ENCODE data around the gene ADAM15. TPM values are rescaled to one million over a fixed set of nuclear protein-coding genes. Genes with fewer than 3 reads are reported as not detected.
A peak's percentile ranks its signal among the peaks of the same experiment; 100 is the strongest.

Gene ADAM15
- total RNA-seq, 1 donor from 2014 or later, result 163 TPM

DNA sequence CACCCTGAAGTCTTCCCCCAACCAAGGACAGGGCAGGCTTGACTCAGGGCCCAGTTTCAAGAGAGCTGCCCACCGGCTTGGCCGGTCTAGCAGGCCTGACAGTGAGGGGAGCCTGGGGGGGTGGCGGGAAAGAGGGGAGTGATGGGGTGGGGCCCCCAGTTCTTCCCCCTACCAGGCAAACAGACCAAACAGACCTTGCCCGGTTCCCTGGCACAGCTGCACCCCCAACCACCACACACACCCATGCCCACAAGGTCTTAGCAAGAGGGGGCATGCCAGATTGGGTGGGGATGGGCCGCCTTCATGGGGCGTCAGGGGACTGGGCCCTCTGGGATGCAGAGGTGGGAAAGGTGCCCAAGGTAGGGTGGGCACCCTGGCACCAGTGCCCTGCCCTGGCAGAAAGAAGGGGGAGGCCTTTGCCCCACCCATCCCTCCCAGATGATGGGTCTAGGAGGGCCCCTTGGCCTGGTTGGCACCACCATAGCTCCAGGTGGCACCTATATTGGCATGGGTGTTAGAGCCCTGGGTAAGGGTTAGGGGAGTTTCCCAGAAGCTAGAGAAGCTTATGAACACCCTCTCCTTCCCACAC is 39.6 kb upstream of the ADAM15 start:
- Histone ChIP-seq H3K4me1 (peaks cover 65% of the 10 kb centered on the region), H3K9me3 (no peaks in the 10 kb centered on the region), H3K4me3 (no peak overlapping the region), H3K27ac (peak overlapping the region; percentile 66), H3K36me3 (peaks cover 26% of the 10 kb centered on the region), H3K27me3 (no peaks in the 10 kb centered on the region)
- ATAC-seq, result no peak
- no peak for DNase-seq
- TF ChIP-seq, protein P1, sequence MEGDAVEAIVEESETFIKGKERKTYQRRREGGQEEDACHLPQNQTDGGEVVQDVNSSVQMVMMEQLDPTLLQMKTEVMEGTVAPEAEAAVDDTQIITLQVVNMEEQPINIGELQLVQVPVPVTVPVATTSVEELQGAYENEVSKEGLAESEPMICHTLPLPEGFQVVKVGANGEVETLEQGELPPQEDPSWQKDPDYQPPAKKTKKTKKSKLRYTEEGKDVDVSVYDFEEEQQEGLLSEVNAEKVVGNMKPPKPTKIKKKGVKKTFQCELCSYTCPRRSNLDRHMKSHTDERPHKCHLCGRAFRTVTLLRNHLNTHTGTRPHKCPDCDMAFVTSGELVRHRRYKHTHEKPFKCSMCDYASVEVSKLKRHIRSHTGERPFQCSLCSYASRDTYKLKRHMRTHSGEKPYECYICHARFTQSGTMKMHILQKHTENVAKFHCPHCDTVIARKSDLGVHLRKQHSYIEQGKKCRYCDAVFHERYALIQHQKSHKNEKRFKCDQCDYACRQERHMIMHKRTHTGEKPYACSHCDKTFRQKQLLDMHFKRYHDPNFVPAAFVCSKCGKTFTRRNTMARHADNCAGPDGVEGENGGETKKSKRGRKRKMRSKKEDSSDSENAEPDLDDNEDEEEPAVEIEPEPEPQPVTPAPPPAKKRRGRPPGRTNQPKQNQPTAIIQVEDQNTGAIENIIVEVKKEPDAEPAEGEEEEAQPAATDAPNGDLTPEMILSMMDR (IDR thresholded peaks at IDR 0.05), result no peak
- intact Hi-C loops (cut with DNase I), result no loop called here

DNA sequence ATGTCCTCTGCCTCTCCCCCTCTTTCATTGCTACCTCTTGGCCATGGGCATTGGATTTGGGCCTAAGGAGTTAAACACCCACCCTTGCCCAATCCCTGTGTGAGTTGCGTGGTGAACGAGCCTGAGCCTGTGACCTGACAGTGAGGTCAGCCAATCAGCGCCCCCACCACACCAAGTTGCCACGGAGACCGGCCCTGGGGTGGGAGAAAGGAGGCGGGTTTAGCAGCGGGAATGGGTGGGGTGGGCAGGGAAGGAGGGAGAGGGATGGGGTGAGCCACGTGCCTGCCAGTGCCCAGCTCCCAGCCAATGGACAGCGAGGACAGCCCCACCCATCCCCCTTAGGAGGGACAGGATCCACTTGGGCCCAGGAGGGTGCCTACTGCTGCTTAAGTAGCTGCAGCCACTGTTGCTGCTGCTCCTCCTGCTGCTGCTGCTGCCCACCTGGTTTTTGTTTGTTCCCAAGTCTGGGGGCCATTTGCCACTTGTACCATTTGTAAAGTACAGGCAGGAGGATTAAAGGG is 39.0 kb upstream of the ADAM15 start:
- ATAC-seq, result peak; percentile 73
- Histone ChIP-seq H3K27ac (peak overlapping the region; percentile 66), H3K4me1 (peaks cover 65% of the 10 kb centered on the region)

DNA sequence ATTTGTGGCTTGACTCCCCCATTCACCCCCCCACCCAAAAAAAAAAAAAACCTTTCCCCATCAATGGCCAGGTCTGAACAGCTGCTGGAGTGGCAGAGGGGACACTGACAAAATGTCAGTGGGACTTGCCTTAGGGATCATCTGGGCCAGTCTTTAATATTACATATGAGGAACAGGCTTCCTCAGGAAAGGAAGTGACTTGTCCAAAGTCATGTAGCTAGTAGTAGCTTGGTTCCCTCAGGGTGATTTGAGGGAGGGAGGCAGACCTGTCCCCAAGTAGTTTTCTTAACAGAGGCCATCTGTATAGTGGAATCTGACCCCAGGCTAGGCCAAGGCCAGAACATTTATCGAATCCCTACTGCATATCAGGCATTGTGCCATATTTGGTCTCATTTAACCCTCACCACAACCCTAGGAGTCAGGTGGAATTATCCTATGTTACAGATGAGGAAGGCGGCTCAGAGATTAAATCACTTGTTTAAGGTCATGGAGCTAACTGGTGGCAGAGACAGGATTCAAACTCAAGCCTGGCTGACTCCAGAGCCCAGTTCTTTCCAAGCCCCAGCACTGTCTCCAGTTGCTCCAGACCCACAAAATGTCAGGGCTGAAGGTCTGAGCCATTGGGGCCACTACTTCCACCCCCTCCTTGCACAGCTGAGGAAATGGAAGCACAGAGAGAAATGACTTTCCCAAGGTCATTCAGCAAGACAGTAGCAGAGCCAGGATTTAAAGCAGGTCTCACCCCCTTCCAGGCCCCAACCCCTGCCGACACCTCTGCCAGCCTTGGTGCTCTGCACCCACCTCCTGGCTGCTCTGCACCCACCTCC is 38.1 kb upstream of the ADAM15 start:
- Histone ChIP-seq H3K27ac (peak overlapping the region; percentile 30), H3K36me3 (peaks cover 28% of the 10 kb centered on the region), H3K9me3 (no peaks in the 10 kb centered on the region), H3K4me1 (peaks cover 65% of the 10 kb centered on the region), H3K4me3 (no peak overlapping the region), H3K27me3 (no peaks in the 10 kb centered on the region)
- TF ChIP-seq, protein P1 (IDR thresholded peaks at IDR 0.05), result no peak
- intact Hi-C loops (cut with DNase I), result no loop called here
- DNase-seq (no peak), ATAC-seq (no peak)

More for the DNA sequence above, 39.0 kb upstream of the ADAM15 start:
- DNase-seq, result peak; percentile 89
- H3K9me3 ChIP-seq, result no peaks in the 10 kb centered on the region
- no peaks in the 10 kb centered on the region for H3K27me3 ChIP-seq
- intact Hi-C loops (cut with DNase I), result no loop called here
- TF ChIP-seq, protein P1 (IDR thresholded peaks at IDR 0.05), result no peak
- H3K4me3 ChIP-seq, result no peak overlapping the region
- peaks cover 28% of the 10 kb centered on the region for H3K36me3 ChIP-seq

DNA sequence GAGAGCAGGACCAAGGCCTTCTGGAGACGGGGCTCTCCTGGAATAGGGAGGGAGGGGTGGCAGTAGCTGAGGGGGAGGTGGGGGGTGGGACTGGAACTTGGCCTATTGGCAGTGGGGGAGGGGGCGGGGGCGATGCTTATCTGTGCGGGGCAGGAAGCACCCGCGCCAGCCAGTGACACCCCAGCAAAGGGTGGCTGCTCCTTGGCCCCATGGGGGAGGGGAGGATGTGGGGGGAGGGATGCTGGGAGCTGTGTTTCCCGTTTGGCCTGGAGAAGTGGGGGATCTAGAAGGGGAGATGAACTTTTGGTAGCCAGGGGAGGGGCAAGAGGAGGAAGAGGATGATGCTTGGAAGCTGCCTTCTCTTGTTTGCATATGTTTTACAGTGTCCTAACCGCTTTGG is 37.5 kb upstream of the ADAM15 start:
- no peak for DNase-seq
- no peaks in the 10 kb centered on the region for H3K9me3 ChIP-seq
- intact Hi-C loops (cut with DNase I), result no loop called here
- peaks cover 28% of the 10 kb centered on the region for H3K36me3 ChIP-seq
- H3K4me3 ChIP-seq, result no peak overlapping the region
- no peaks in the 10 kb centered on the region for H3K27me3 ChIP-seq
- no peak for ATAC-seq
- peaks cover 65% of the 10 kb centered on the region for H3K4me1 ChIP-seq
- H3K27ac ChIP-seq, result no peak overlapping the region
- TF ChIP-seq, protein P1 (IDR thresholded peaks at IDR 0.05), result no peak

DNA sequence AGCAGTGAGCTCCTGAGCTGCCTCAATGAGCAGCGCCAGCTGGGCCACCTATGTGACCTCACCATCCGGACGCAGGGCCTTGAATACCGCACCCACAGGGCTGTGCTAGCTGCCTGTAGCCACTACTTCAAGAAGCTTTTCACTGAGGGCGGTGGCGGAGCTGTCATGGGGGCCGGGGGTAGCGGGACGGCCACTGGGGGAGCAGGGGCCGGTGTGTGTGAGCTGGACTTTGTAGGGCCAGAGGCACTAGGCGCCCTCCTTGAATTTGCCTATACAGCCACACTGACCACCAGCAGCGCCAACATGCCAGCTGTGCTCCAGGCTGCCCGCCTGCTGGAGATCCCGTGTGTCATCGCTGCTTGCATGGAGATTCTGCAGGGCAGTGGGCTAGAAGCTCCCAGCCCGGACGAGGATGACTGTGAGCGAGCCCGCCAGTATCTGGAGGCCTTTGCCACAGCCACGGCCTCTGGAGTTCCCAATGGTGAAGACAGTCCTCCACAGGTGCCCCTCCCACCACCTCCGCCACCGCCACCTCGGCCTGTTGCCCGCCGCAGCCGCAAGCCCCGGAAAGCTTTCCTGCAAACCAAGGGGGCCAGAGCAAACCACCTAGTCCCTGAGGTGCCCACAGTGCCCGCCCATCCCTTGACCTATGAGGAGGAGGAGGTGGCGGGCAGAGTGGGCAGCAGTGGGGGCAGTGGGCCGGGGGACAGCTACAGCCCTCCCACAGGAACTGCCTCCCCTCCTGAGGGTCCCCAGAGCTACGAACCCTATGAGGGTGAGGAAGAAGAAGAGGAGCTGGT is 36.2 kb upstream of the ADAM15 start:
- H3K27me3 ChIP-seq, result no peaks in the 10 kb centered on the region
- TF ChIP-seq, protein P1 (IDR thresholded peaks at IDR 0.05), result no peak
- no peak overlapping the region for H3K4me3 ChIP-seq
- no peak overlapping the region for H3K27ac ChIP-seq
- ATAC-seq (no peak), DNase-seq (no peak)
- intact Hi-C loops (cut with DNase I), result no loop called here
- peaks cover 64% of the 10 kb centered on the region for H3K4me1 ChIP-seq
- no peaks in the 10 kb centered on the region for H3K9me3 ChIP-seq
- H3K36me3 ChIP-seq, result peaks cover 28% of the 10 kb centered on the region

Measured in upper lobe of right lung (tissue), 1 donor.